GM12878 (cell line): ENCODE results near the gene ZWILCH. TPM values are rescaled to one million over a fixed set of nuclear protein-coding genes. Genes with fewer than 3 reads are reported as not detected.

ENCODE experiments used
- ATAC-seq: fragments of 200-7000 bp; cut with Tn5 transposase; 3 replicates; pipeline ENCODE4 v1.9.1; 2020; ENCODE audit warnings: mild to moderate bottlenecking, moderate library complexity
- BruUV-seq: library from RNA; stranded (reverse); fragments of 400-500 nt; replicated peaks from 2 replicates; lab custom pipeline; 2021; lab: Mats Ljungman, UMichigan
- CTCF ChIA-PET: fragments of 300-600 bp; sonication (Branson Sonifier 250); formaldehyde crosslinking; extraction: SDS; loops from one replicate; lab custom pipeline; 2021; ENCODE audit warnings: inconsistent platforms; lab: Yijun Ruan, JAX
- POLR2A ChIA-PET: fragments of 350-600 bp; formaldehyde crosslinking; extraction: SDS; loops from one replicate; lab custom pipeline; 2021; ENCODE audit warnings: inconsistent platforms; lab: Charles Lee
- RAD21 ChIA-PET: fragments of 300-600 bp; sonication (Branson Sonifier 250); formaldehyde crosslinking; loops from one replicate; lab custom pipeline; 2023; ENCODE audit warnings: antibody characterized with exemption; ENCODE audit not compliant: unreplicated experiment; lab: Charles Lee
- SMC1A ChIA-PET: fragments of 300-600 bp; sonication (Branson Sonifier 250); formaldehyde crosslinking; loops from one replicate; lab custom pipeline; 2023; ENCODE audit not compliant: unreplicated experiment, uncharacterized antibody; lab: Charles Lee
- DNase-seq: peaks from one replicate; pipeline ENCODE4 v3.0.0-alpha.2; 2011; ENCODE audit warnings: low read depth, low spot score
- FAIRE-seq: peaks from 3 replicates; lab custom pipeline; 2011; peaks lifted over from hg19 to GRCh38; lab: Jason Lieb, UNC
- H2AFZ ChIP-seq: 2 replicates; pipeline ENCODE4 v1.6.0; 2011; ENCODE audit warnings: low read depth, low read length, control low read depth; ENCODE audit not compliant: control insufficient read depth
- H3K27ac ChIP-seq: 2 replicates; pipeline ENCODE4 v1.5.1; 2011; ENCODE audit warnings: control low read depth; ENCODE audit not compliant: control insufficient read depth, insufficient read depth
- H3K27me3 ChIP-seq, 2 experiments: replicated peaks in 1 of 2; 2 replicates each; pipeline versions ENCODE4 v1.6.0 to v1.6.1; 2011; ENCODE audit warnings: low read length in 1 of 2; ENCODE audit not compliant: control insufficient read depth in 2 of 2, insufficient read depth in 2 of 2
- H3K36me3 ChIP-seq, 2 experiments: 2 replicates each; pipeline ENCODE4 v1.5.1; 2011; ENCODE audit warnings: low read length in 1 of 2; ENCODE audit not compliant: control insufficient read depth in 2 of 2, insufficient read depth in 2 of 2
- H3K4me1 ChIP-seq: 2 replicates; pipeline ENCODE4 v1.6.1; 2011; ENCODE audit warnings: mild to moderate bottlenecking, low read length, moderate library complexity, mixed read lengths; ENCODE audit not compliant: control insufficient read depth, insufficient read depth
- H3K4me2 ChIP-seq: 2 replicates; pipeline ENCODE4 v1.6.0; 2011; ENCODE audit warnings: control low read depth; ENCODE audit not compliant: control insufficient read depth, insufficient read depth
- H3K4me3 ChIP-seq: fragments of 200-600 bp; sonication (generic); 2 replicates; pipeline ENCODE4 v1.5.1; 2016
- H3K79me2 ChIP-seq: 2 replicates; pipeline ENCODE4 v1.6.0; 2011; ENCODE audit warnings: low read length; ENCODE audit not compliant: control insufficient read depth, insufficient read depth
- H3K9ac ChIP-seq: 2 replicates; pipeline ENCODE4 v1.8.0; 2011; ENCODE audit warnings: low read length, control low read depth, mixed read lengths; ENCODE audit not compliant: control insufficient read depth, insufficient read depth
- H3K9me3 ChIP-seq: replicated peaks from 3 replicates; pipeline ENCODE4 v1.5.1; 2011; ENCODE audit warnings: mild to moderate bottlenecking, low read length; ENCODE audit not compliant: control insufficient read depth, insufficient read depth
- H4K20me1 ChIP-seq: 2 replicates; pipeline ENCODE4 v1.6.0; 2011; ENCODE audit not compliant: control insufficient read depth, insufficient read depth
- BCL11A ChIP-seq: IDR thresholded peaks from 2 replicates; pipeline ENCODE4 v1.6.1; 2011; ENCODE audit warnings: low read depth, low read length
- BHLHE40 ChIP-seq, 2 experiments: fragments of 450-650 bp in 1 of 2; IDR thresholded peaks; 2 replicates each; pipeline ENCODE4 v1.6.1; 2011 to 2017; ENCODE audit warnings: low read depth in 2 of 2, borderline replicate concordance in 1 of 2, improper control_type of control experiment in 1 of 2, low read length in 1 of 2, mild to moderate bottlenecking in 1 of 2
- EED ChIP-seq: sonication (generic); IDR thresholded peaks from 2 replicates; pipeline ENCODE4 v1.6.1; 2016; ENCODE audit warnings: antibody characterized with exemption, low read depth
- MEF2A ChIP-seq: IDR thresholded peaks from 2 replicates; pipeline ENCODE4 v1.6.1; 2011; ENCODE audit warnings: low read depth, mild to moderate bottlenecking, low read length, moderate library complexity; ENCODE audit not compliant: insufficient read depth
- NBN ChIP-seq: fragments of 450-650 bp; IDR thresholded peaks from 2 replicates; pipeline ENCODE4 v1.6.1; 2016
- NR2C2 ChIP-seq: IDR thresholded peaks from 2 replicates; pipeline ENCODE4 v1.6.1; 2011; ENCODE audit warnings: borderline replicate concordance, low read depth; ENCODE audit not compliant: control insufficient read depth, insufficient read length
- ZBED1 ChIP-seq: IDR thresholded peaks from 2 replicates; pipeline ENCODE4 v1.6.1; 2016; ENCODE audit warnings: borderline replicate concordance
- ZNF274 ChIP-seq: IDR thresholded peaks from one replicate; pipeline ENCODE4 v1.8.0; 2011; ENCODE audit not compliant: insufficient read length, insufficient read depth
- ZZZ3 ChIP-seq: IDR thresholded peaks from 2 replicates; pipeline ENCODE4 v1.6.1; 2011; ENCODE audit warnings: low read depth; ENCODE audit not compliant: control insufficient read depth, insufficient read length
- WGBS: methylation state at CpG from one replicate; pipeline ENCODE4 v1.1.6; 2016; ENCODE audit warnings: low lambda C conversion rate; ENCODE audit not compliant: insufficient replicate concordance, insufficient coverage; ENCODE audit errors: missing lambda C conversion rate; 5-methylcytosine and 5-hydroxymethylcytosine counted together
- in situ Hi-C: fragments of 300-500 bp; cut with MboI; formaldehyde crosslinking; loops from 9 replicates; pipeline ENCODE4 v1.14.3; 2018; ENCODE audit warnings: mixed read lengths
- intact Hi-C: fragments of 100-400 bp; cut with micrococcal nuclease; formaldehyde crosslinking; loops from one replicate; pipeline ENCODE4 v1.14.2; 2022; ENCODE audit not compliant: unreplicated experiment
- polyA plus RNA-seq, 11 experiments: library from polyadenylated mRNA; depleted of rRNA in 4 of 11; unstranded in 6 of 11; stranded (reverse) in 5 of 11; fragments of >200 nt; fragmentation: Nextera tagmentation in 4 of 11; fragmentation: Illumina TruSeq in 1 of 11; extraction: Ambion mirVana in 4 of 11; extraction: Trizol in 1 of 11; gene quantifications; 1 replicate in 1 of 11; 2 replicates in 10 of 11; pipeline versions ENCODE4 v1.2.1 to v1.2.3, GENCODE V29; 2011 to 2016; ENCODE audit warnings: inconsistent platforms in 2 of 11, missing spikeins in 2 of 11, low read depth in 1 of 11
- total RNA-seq, 4 experiments: library from RNA; depleted of rRNA in 3 of 4; stranded (reverse); fragments of >200 nt in 3 of 4; fragmentation: Illumina TruSeq in 1 of 4; extraction: Trizol in 1 of 4; gene quantifications; 2 replicates each; pipeline versions ENCODE4 v1.2.1 to v1.2.3, GENCODE V29; 2013 to 2021
- TF ChIP-seq, protein P1 (sequence below): IDR thresholded peaks from 2 replicates; pipeline ENCODE4 v1.6.1; 2012; ENCODE audit warnings: mild to moderate bottlenecking, low read depth, low read length
- TF ChIP-seq, protein P2 (sequence below): fragments of 450-650 bp; IDR thresholded peaks from 2 replicates; pipeline ENCODE4 v1.6.1; 2017; ENCODE audit warnings: mild to moderate bottlenecking, low read depth, inconsistent platforms; ENCODE audit not compliant: poor library complexity, severe bottlenecking
- TF ChIP-seq, protein P3 (sequence below): IDR thresholded peaks from 2 replicates; pipeline ENCODE4 v1.6.1; 2011; ENCODE audit warnings: mild to moderate bottlenecking, low read depth, low read length, moderate library complexity; ENCODE audit not compliant: insufficient replicate concordance

ZWILCH gene
- total and polyA plus RNA-seq, 10 of the 15 experiments (the other 5 are each of a cell fraction or from before 2014, with no cell fraction given): 15.6 to 73.9 (median 32.4) TPM

DNA sequence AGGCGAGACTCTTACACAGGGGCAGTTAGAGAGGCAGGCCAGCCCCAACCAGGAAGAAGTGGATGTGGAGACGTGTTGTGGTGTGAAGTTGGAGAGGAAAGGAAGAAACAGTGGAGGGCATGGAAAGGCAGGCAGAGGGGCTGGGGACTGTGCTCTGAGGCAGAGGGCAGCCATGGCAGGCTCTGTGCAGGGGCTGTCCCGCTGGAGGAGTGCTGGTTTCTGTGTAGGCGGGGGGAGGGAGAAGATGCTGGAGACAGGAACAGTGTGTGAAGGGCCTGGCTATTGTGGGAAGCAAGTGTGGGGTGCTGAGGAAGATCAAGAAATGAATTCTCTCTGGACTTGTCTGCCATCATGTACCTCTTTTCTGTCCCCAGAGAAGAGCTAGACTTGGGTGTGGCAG, 28.6 kb upstream of the ZWILCH start (continued):
- TF ChIP-seq, protein P1, sequence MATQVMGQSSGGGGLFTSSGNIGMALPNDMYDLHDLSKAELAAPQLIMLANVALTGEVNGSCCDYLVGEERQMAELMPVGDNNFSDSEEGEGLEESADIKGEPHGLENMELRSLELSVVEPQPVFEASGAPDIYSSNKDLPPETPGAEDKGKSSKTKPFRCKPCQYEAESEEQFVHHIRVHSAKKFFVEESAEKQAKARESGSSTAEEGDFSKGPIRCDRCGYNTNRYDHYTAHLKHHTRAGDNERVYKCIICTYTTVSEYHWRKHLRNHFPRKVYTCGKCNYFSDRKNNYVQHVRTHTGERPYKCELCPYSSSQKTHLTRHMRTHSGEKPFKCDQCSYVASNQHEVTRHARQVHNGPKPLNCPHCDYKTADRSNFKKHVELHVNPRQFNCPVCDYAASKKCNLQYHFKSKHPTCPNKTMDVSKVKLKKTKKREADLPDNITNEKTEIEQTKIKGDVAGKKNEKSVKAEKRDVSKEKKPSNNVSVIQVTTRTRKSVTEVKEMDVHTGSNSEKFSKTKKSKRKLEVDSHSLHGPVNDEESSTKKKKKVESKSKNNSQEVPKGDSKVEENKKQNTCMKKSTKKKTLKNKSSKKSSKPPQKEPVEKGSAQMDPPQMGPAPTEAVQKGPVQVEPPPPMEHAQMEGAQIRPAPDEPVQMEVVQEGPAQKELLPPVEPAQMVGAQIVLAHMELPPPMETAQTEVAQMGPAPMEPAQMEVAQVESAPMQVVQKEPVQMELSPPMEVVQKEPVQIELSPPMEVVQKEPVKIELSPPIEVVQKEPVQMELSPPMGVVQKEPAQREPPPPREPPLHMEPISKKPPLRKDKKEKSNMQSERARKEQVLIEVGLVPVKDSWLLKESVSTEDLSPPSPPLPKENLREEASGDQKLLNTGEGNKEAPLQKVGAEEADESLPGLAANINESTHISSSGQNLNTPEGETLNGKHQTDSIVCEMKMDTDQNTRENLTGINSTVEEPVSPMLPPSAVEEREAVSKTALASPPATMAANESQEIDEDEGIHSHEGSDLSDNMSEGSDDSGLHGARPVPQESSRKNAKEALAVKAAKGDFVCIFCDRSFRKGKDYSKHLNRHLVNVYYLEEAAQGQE: no peak
- TF ChIP-seq ZNF274: no peak

DNA sequence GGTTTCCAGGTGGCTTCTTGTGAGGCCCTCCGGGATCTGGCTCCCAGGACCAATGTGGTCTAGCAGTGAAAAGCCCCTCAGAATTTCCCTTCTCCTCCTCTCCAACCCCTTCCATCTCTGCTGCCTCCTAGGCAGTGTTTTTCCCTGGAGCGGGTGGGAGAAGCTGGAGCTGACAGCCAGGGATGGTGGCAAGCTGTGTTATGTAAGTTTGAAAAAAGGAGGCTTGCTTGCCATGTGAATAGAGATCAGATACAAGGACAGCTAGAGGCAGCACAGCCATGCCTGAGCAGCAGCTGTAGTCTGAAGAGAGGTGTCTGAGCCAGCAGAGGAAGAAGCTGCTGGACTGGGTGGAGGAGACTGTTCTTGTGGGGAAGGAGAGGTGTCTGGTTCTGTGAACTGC, 28.1 kb upstream of the ZWILCH start:
- Histone ChIP-seq H3K4me1 (peaks cover 32% of the 10 kb centered on the region), H3K4me3 (no peak overlapping the region), H3K9ac (no peak overlapping the region), H3K27me3 (no peaks in the 10 kb centered on the region), H3K36me3 (peaks cover 10% of the 10 kb centered on the region in 2 experiments), H3K9me3 (no peaks in the 10 kb centered on the region), H4K20me1 (no peaks in the 10 kb centered on the region; the same call in 1 of the 2 replicates), H3K27ac (no peak overlapping the region), H3K4me2 (no peak overlapping the region), H3K79me2 (peaks cover 16% of the 10 kb centered on the region), H2AFZ (no peak overlapping the region)
- no peak for FAIRE-seq
- TF ChIP-seq ZZZ3 (no peak), NR2C2 (no peak), MEF2A (no peak), ZBED1 (no peak), NBN (no peak), BHLHE40 (IDR thresholded peaks at IDR 0.05; ENCODE audit: borderline replicate concordance in 1 of 2, low read depth in 2 of 2, low read length in 1 of 2) (no peak), BCL11A (no peak), EED (no peak)
- TF ChIP-seq, protein P2, sequence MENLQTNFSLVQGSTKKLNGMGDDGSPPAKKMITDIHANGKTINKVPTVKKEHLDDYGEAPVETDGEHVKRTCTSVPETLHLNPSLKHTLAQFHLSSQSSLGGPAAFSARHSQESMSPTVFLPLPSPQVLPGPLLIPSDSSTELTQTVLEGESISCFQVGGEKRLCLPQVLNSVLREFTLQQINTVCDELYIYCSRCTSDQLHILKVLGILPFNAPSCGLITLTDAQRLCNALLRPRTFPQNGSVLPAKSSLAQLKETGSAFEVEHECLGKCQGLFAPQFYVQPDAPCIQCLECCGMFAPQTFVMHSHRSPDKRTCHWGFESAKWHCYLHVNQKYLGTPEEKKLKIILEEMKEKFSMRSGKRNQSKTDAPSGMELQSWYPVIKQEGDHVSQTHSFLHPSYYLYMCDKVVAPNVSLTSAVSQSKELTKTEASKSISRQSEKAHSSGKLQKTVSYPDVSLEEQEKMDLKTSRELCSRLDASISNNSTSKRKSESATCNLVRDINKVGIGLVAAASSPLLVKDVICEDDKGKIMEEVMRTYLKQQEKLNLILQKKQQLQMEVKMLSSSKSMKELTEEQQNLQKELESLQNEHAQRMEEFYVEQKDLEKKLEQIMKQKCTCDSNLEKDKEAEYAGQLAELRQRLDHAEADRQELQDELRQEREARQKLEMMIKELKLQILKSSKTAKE: no peak
- TF ChIP-seq, protein P3, sequence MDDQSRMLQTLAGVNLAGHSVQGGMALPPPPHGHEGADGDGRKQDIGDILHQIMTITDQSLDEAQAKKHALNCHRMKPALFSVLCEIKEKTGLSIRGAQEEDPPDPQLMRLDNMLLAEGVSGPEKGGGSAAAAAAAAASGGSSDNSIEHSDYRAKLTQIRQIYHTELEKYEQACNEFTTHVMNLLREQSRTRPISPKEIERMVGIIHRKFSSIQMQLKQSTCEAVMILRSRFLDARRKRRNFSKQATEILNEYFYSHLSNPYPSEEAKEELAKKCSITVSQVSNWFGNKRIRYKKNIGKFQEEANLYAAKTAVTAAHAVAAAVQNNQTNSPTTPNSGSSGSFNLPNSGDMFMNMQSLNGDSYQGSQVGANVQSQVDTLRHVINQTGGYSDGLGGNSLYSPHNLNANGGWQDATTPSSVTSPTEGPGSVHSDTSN: no peak
- intact Hi-C loops: no loop called here
- SMC1A ChIA-PET: no interaction called here
- POLR2A ChIA-PET: no interaction called here
- BruUV-seq: no TSS peak
- WGBS: 92% methylated on average over 2 of the region's 2 CpGs
- in situ Hi-C loops: no loop called here
- CTCF ChIA-PET: interaction anchor here (0.8 to 1.2 kb wide), 2 partner anchors 15 to 61 kb away, joined by 3 read pairs; no protein-coding TSS in a partner anchor
- no peak for DNase-seq
- no peak for ATAC-seq
- RAD21 ChIA-PET: no interaction called here
